CD14-positive monocyte (primary cell): ENCODE measurements around the gene MBD5. TPM values are rescaled to one million over a fixed set of nuclear protein-coding genes. Genes with fewer than 3 reads are reported as not detected.

Experiments
- DNase-seq, 3 donors: peaks; one replicate each; pipeline ENCODE4 v3.0.0-alpha.2; 2011 to 2022
- H2AFZ ChIP-seq: 2 replicates; pipeline ENCODE4 v1.6.0; 2012; ENCODE audit warnings: mild to moderate bottlenecking, low read depth, low read length, inconsistent platforms; ENCODE audit not compliant: insufficient read depth, poor library complexity, severe bottlenecking
- H3K27ac ChIP-seq, 2 donors: 1 replicate in 1 of 2; 2 replicates in 1 of 2; pipeline ENCODE4 v1.5.1; 2012 to 2013; ENCODE audit warnings: low read length in 2 of 2, control low read depth in 1 of 2, inconsistent platforms in 1 of 2, low read depth in 1 of 2, mild to moderate bottlenecking in 1 of 2
- H3K27me3 ChIP-seq, 2 donors: one replicate each; pipeline versions ENCODE4 v1.6.0 to v1.6.1; 2011 to 2013; ENCODE audit warnings: low read length in 2 of 2; ENCODE audit not compliant: control insufficient read depth in 2 of 2, insufficient read depth in 2 of 2
- H3K36me3 ChIP-seq, 2 donors: replicated peaks in 1 of 2; 1 replicate in 1 of 2; 2 replicates in 1 of 2; pipeline versions ENCODE4 v1.5.1 to v1.6.1; 2012 to 2013; ENCODE audit warnings: low read length in 2 of 2, control low read depth in 1 of 2, inconsistent platforms in 1 of 2, mild to moderate bottlenecking in 1 of 2; ENCODE audit not compliant: insufficient read depth in 2 of 2, control insufficient read depth in 1 of 2
- H3K4me1 ChIP-seq, 2 donors: 1 replicate in 1 of 2; 2 replicates in 1 of 2; pipeline versions ENCODE4 v1.5.1 to v1.6.1; 2012 to 2013; ENCODE audit warnings: low read length in 2 of 2, control low read depth in 1 of 2, inconsistent platforms in 1 of 2, mild to moderate bottlenecking in 1 of 2, moderate library complexity in 1 of 2; ENCODE audit not compliant: insufficient read depth in 2 of 2, control insufficient read depth in 1 of 2
- H3K4me2 ChIP-seq: replicated peaks from 2 replicates; pipeline ENCODE3; 2012; ENCODE audit warnings: low read length, moderate library complexity, mild to moderate bottlenecking; ENCODE audit not compliant: poor library complexity, severe bottlenecking; ENCODE audit errors: extremely low read depth
- H3K4me3 ChIP-seq, 3 experiments: fragments of 200-600 bp in 1 of 3; sonication (generic) in 1 of 3; replicated peaks in 1 of 3; 1 replicate in 2 of 3; 2 replicates in 1 of 3; pipeline ENCODE4 v1.5.1; 2011 to 2013; ENCODE audit warnings: low read length in 3 of 3, mild to moderate bottlenecking in 3 of 3, control low read depth in 2 of 3, low read depth in 2 of 3, inconsistent platforms in 1 of 3, moderate library complexity in 1 of 3
- H3K79me2 ChIP-seq: 2 replicates; pipeline ENCODE4 v1.6.0; 2012; ENCODE audit warnings: mild to moderate bottlenecking, control low read depth, inconsistent platforms, low read length, moderate library complexity; ENCODE audit not compliant: insufficient read depth
- H3K9ac ChIP-seq: 2 replicates; pipeline ENCODE4 v1.6.0; 2017; ENCODE audit warnings: low read length, mild to moderate bottlenecking; ENCODE audit not compliant: insufficient read depth, poor library complexity, severe bottlenecking
- H3K9me3 ChIP-seq, 2 donors: replicated peaks in 1 of 2; 1 replicate in 1 of 2; 2 replicates in 1 of 2; pipeline versions ENCODE4 v1.5.1 to v1.6.1; 2012 to 2013; ENCODE audit warnings: low read length in 2 of 2, control low read depth in 1 of 2; ENCODE audit not compliant: control insufficient read depth in 1 of 2, insufficient read depth in 1 of 2
- H4K20me1 ChIP-seq: 2 replicates; pipeline ENCODE4 v1.6.0; 2012; ENCODE audit warnings: mild to moderate bottlenecking, low read length, control low read depth, moderate library complexity; ENCODE audit not compliant: insufficient read depth
- H3K27ac Mint-ChIP-seq, 7 donors: one replicate each; pipeline ENCODE4 v1.8.0; 2020; ENCODE audit warnings: mild to moderate bottlenecking in 7 of 7, mixed read lengths in 7 of 7, moderate library complexity in 6 of 7, inconsistent platforms in 2 of 7
- H3K27me3 Mint-ChIP-seq, 3 donors: one replicate each; pipeline ENCODE4 v1.8.0; 2021 to 2022; ENCODE audit warnings: low read depth in 3 of 3, mild to moderate bottlenecking in 3 of 3, mixed read lengths in 3 of 3, moderate library complexity in 3 of 3, inconsistent platforms in 1 of 3
- H3K36me3 Mint-ChIP-seq, 2 donors: one replicate each; pipeline ENCODE4 v1.8.0; 2020; ENCODE audit warnings: mixed read lengths in 2 of 2, inconsistent platforms in 1 of 2, mild to moderate bottlenecking in 1 of 2
- H3K4me1 Mint-ChIP-seq: one replicate; pipeline ENCODE4 v1.8.0; 2020; ENCODE audit warnings: mild to moderate bottlenecking, mixed read lengths
- H3K4me3 Mint-ChIP-seq, 2 donors: one replicate each; pipeline ENCODE4 v1.8.0; 2020; ENCODE audit warnings: mild to moderate bottlenecking in 2 of 2, mixed read lengths in 2 of 2, moderate library complexity in 1 of 2
- H3K9me3 Mint-ChIP-seq, 7 donors: one replicate each; pipeline ENCODE4 v1.8.0; 2020 to 2022; ENCODE audit warnings: mixed read lengths in 7 of 7, mild to moderate bottlenecking in 6 of 7, moderate library complexity in 6 of 7, inconsistent platforms in 2 of 7
- WGBS: methylation state at CpG from one replicate; pipeline ENCODE4 v1.1.5; 2013; ENCODE audit warnings: missing lambda C conversion rate; ENCODE audit not compliant: insufficient coverage; 5-methylcytosine and 5-hydroxymethylcytosine counted together
- intact Hi-C, 2 donors: fragments of 100-400 bp; cut with micrococcal nuclease; formaldehyde crosslinking; loops; one replicate each; pipeline versions ENCODE4 v1.15.0 to v1.15.1; 2023
- polyA plus RNA-seq, 3 donors: library from polyadenylated mRNA; depleted of rRNA in 1 of 3; unstranded in 2 of 3; stranded (reverse) in 1 of 3; fragments of 300-500 nt in 2 of 3; fragments of >200 nt in 1 of 3; fragmentation: Illumina TruSeq in 2 of 3; gene quantifications; 1 replicate in 2 of 3; 2 replicates in 1 of 3; pipeline ENCODE4 v1.2.3, GENCODE V29; 2012 to 2021
- TF ChIP-seq, protein P1 (sequence below): fragments of 200-600 bp; IDR thresholded peaks from one replicate; pipeline ENCODE4 v1.8.0; 2022; ENCODE audit warnings: antibody characterized with exemption, mild to moderate bottlenecking

The MBD5 gene
- polyA plus RNA-seq, 3 donors, result 2.3 to 5.7 (median 3.5) TPM

DNA sequence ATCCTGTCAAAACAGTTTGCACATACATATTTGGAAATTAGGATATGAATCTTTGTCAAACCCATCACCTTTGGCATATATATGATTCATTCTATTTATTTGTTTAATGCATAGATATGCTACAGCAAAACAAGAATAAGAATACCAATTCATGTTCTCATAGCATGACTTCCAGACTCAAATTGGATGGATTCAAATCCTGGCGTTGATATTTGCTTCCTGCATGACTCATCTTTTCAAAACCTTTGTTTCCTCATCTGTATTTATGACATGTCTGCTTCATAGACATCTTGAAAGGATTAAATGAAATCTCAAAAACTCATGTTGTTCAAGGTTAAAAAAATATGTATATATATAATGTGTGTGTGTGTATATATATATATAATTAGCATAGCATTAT is 261.3 kb downstream of the MBD5 start:
- no peak overlapping the region for H3K9ac ChIP-seq
- no peaks in the 10 kb centered on the region for H3K4me1 ChIP-seq
- TF ChIP-seq, protein P1, sequence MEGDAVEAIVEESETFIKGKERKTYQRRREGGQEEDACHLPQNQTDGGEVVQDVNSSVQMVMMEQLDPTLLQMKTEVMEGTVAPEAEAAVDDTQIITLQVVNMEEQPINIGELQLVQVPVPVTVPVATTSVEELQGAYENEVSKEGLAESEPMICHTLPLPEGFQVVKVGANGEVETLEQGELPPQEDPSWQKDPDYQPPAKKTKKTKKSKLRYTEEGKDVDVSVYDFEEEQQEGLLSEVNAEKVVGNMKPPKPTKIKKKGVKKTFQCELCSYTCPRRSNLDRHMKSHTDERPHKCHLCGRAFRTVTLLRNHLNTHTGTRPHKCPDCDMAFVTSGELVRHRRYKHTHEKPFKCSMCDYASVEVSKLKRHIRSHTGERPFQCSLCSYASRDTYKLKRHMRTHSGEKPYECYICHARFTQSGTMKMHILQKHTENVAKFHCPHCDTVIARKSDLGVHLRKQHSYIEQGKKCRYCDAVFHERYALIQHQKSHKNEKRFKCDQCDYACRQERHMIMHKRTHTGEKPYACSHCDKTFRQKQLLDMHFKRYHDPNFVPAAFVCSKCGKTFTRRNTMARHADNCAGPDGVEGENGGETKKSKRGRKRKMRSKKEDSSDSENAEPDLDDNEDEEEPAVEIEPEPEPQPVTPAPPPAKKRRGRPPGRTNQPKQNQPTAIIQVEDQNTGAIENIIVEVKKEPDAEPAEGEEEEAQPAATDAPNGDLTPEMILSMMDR, result no peak
- peaks cover 0 to 3% (median 1%) of the 10 kb centered on the region in 7 donors for H3K9me3 Mint-ChIP-seq
- peaks cover 0 to 3% of the 10 kb centered on the region in 2 donors for H3K36me3 Mint-ChIP-seq
- H3K4me3 ChIP-seq, result no peak overlapping the region
- no peaks in the 10 kb centered on the region for H3K79me2 ChIP-seq
- DNase-seq, result no peak
- no peak overlapping the region for H3K27ac Mint-ChIP-seq
- no peaks in the 10 kb centered on the region for H3K27me3 ChIP-seq
- H3K4me3 Mint-ChIP-seq, result no peak overlapping the region
- H3K4me1 Mint-ChIP-seq, result no peaks in the 10 kb centered on the region
- no peaks in the 10 kb centered on the region for H4K20me1 ChIP-seq
- WGBS, result no CpG with 5 or more reads among the region's 1 CpG
- no peaks in the 10 kb centered on the region for H3K9me3 ChIP-seq
- H3K36me3 ChIP-seq, result no peaks in the 10 kb centered on the region
- H3K27me3 Mint-ChIP-seq, result no peaks in the 10 kb centered on the region
- no peak overlapping the region for H2AFZ ChIP-seq
- H3K27ac ChIP-seq, result no peak overlapping the region
- H3K4me2 ChIP-seq, result no peak overlapping the region
- intact Hi-C loops, result no loop called here

DNA sequence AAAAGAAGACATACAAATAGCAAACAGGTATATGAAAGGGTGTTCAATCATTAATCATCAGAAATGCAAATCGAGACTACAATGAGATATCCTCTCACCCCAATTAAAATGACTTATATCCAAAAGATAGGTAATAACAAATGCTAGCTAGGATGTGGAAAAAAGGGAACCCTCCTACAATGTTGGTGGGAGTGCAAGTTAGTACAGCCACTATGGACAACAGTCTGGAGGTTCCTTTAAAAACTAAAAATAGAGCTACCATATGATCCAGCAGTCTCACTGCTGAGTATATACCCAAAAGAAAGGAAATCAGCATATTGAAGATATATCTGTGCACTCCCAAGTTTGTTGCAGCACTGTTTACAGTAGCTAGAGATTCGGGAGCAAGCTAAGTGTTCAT is 271.5 kb downstream of the MBD5 start:
- H3K4me1 Mint-ChIP-seq, result no peaks in the 10 kb centered on the region
- no CpG with 5 or more reads among the region's 2 CpGs for WGBS
- H3K9me3 Mint-ChIP-seq, result peaks cover under 1 to 6% (median 3%) of the 10 kb centered on the region in 7 donors

More for the DNA sequence above, 271.5 kb downstream of the MBD5 start:
- H3K27me3 Mint-ChIP-seq, result no peaks in the 10 kb centered on the region
- no peak overlapping the region for H3K27ac ChIP-seq
- H2AFZ ChIP-seq, result no peak overlapping the region
- no peaks in the 10 kb centered on the region for H3K79me2 ChIP-seq
- H4K20me1 ChIP-seq, result no peaks in the 10 kb centered on the region
- H3K4me1 ChIP-seq, result no peaks in the 10 kb centered on the region
- no peaks in the 10 kb centered on the region for H3K36me3 ChIP-seq
- DNase-seq, result no peak
- no peak overlapping the region for H3K4me2 ChIP-seq
- H3K4me3 Mint-ChIP-seq, result no peak overlapping the region
- intact Hi-C loops, result no loop called here
- no peak overlapping the region for H3K4me3 ChIP-seq
- TF ChIP-seq, protein P1, result no peak
- no peak overlapping the region for H3K27ac Mint-ChIP-seq
- no peaks in the 10 kb centered on the region for H3K27me3 ChIP-seq
- H3K9me3 ChIP-seq, result no peaks in the 10 kb centered on the region
- H3K36me3 Mint-ChIP-seq, result peaks cover 4 to 16% of the 10 kb centered on the region in 2 donors
- no peak overlapping the region for H3K9ac ChIP-seq
